ENCODE results near the gene DNMT3A. TPM values are rescaled to one million over a fixed set of nuclear protein-coding genes. Genes with fewer than 3 reads are reported as not detected.

Gene DNMT3A
- total RNA-seq, 4 donors from 2014 or later, result 16.1 to 33.7 (median 21.0) TPM

DNA sequence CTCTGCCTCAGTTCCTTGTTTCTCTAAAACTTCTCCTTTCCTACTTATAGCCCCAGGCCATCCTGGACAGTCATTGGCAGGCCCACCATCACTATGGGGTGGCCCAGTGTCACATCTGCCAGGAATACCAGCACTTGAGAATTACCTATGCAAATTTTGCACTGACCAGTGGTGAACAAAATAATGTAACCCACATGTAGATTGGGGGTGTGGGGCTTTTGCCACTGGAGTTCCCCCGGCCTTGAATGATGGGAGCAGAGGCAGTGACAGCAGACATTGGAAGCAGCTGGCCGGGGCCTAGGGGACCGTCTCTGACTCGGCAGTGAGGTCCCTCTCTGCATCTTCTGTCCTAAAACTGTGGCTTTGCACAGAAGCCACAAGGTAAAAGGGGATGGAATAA, 24.9 kb upstream of the DNMT3A start:
- H3K36me3 ChIP-seq, result no peaks in the 10 kb centered on the region
- H3K27ac ChIP-seq, result no peak overlapping the region
- TF ChIP-seq EP300 (IDR thresholded peaks at IDR 0.05; ENCODE audit: low read depth), result no peak
- no peak for TF ChIP-seq POLR2AphosphoS5 (IDR thresholded peaks at IDR 0.05)
- no peak for TF ChIP-seq CTCF (IDR thresholded peaks at IDR 0.05)
- H3K4me3 ChIP-seq, result no peak overlapping the region
- intact Hi-C loops (cut with DNase I; ENCODE audit: low total_unique reads), result loop anchor here (10.0 kb wide), 1 partner anchor 158 kb away; no protein-coding TSS in a partner anchor
- peaks cover 2 to 11% (median 9%) of the 10 kb centered on the region in 4 donors for H3K4me1 ChIP-seq
- H3K9me3 ChIP-seq, result no peaks in the 10 kb centered on the region
- in situ Hi-C loops (cut with MboI; ENCODE audit: low pct_ligation_motif_present in 1 of 4, low pct_unique_long_range_greater_than_20kb in 1 of 4, low sequenced_read_pairs in 3 of 4), result loop anchor here in 2 of 4 donors (25.0 kb wide), 1 partner anchor 146 kb away; no protein-coding TSS in a partner anchor
- 87% methylated on average over 4 of the region's 4 CpGs; no CpG with 5 or more reads in 1 of the 2 donors for WGBS, 2 donors (ENCODE audit: low coverage in 1 of 2)
- no peaks in the 10 kb centered on the region for H3K27me3 ChIP-seq
- DNase-seq, result no peak

- Histone ChIP-seq H3K4me1 (peaks cover 3 to 13% (median 10%) of the 10 kb centered on the region in 4 donors), H3K9me3 (no peaks in the 10 kb centered on the region), H3K27ac (no peak overlapping the region), H3K36me3 (no peaks in the 10 kb centered on the region), H3K4me3 (no peak overlapping the region), H3K27me3 (no peaks in the 10 kb centered on the region)
- in situ Hi-C loops (cut with MboI; ENCODE audit: low pct_ligation_motif_present in 1 of 4, low pct_unique_long_range_greater_than_20kb in 1 of 4, low sequenced_read_pairs in 3 of 4) (loop anchor here in 2 of 4 donors (25.0 kb wide), 1 partner anchor 147 kb away; no protein-coding TSS in a partner anchor), intact Hi-C loops (cut with DNase I; ENCODE audit: low total_unique reads) (loop anchor here (10.0 kb wide), 1 partner anchor 160 kb away; no protein-coding TSS in a partner anchor)
- TF ChIP-seq POLR2AphosphoS5 (IDR thresholded peaks at IDR 0.05), result no peak
- TF ChIP-seq CTCF (IDR thresholded peaks at IDR 0.05), result no peak
- TF ChIP-seq POLR2A (IDR thresholded peaks at IDR 0.05), result no peak
- TF ChIP-seq EP300 (IDR thresholded peaks at IDR 0.05; ENCODE audit: low read depth), result no peak
- 49 to 67% methylated on average over 1 to 5 of the region's 5 CpGs for WGBS, 2 donors (ENCODE audit: low coverage in 1 of 2)
- no peak for DNase-seq
Observed at GRCh38 chr2:25365241-25365640, 23.5 kb upstream of the DNMT3A start.

DNA sequence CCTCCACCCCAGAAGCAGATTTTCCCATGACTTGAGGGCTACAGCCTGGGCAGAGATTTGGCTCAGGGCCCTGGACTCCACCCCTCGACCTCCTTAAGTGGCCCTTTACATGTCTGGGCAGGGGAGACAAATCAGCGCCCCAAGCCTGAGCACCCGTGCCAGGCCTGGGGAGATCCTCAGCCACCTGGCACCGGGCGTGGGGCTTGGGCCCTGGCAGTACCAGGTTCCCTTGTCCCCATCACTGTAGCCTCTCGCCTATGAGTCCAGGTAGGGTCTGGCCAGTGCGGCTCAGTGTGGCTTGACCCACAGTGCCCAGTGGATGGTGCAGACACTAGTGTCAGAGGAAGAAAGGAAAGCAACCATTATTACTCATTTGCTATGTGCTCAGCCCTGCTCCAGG, 22.0 kb upstream of the DNMT3A start:
- DNase-seq, result no peak
- H3K4me1 ChIP-seq, result peaks cover 3 to 13% (median 10%) of the 10 kb centered on the region in 4 donors
- H3K27ac ChIP-seq, result no peak overlapping the region
- H3K4me3 ChIP-seq, result no peak overlapping the region
- H3K9me3 ChIP-seq, result no peaks in the 10 kb centered on the region
- intact Hi-C loops (cut with DNase I; ENCODE audit: low total_unique reads) (loop anchor here (10.0 kb wide), 1 partner anchor 161 kb away; no protein-coding TSS in a partner anchor), in situ Hi-C loops (cut with MboI; ENCODE audit: low pct_ligation_motif_present in 1 of 4, low pct_unique_long_range_greater_than_20kb in 1 of 4, low sequenced_read_pairs in 3 of 4) (loop anchor here in 2 of 4 donors (25.0 kb wide), 1 partner anchor 149 kb away; no protein-coding TSS in a partner anchor)
- H3K27me3 ChIP-seq, result no peaks in the 10 kb centered on the region
- no peaks in the 10 kb centered on the region for H3K36me3 ChIP-seq
- TF ChIP-seq POLR2A (IDR thresholded peaks at IDR 0.05), result no peak
- TF ChIP-seq EP300 (IDR thresholded peaks at IDR 0.05; ENCODE audit: low read depth), result no peak
- no peak for TF ChIP-seq CTCF (IDR thresholded peaks at IDR 0.05)
- TF ChIP-seq POLR2AphosphoS5 (IDR thresholded peaks at IDR 0.05), result no peak
- WGBS, 2 donors (ENCODE audit: low coverage in 1 of 2), result 96% methylated on average over 4 of the region's 7 CpGs; no CpG with 5 or more reads in 1 of the 2 donors

DNA sequence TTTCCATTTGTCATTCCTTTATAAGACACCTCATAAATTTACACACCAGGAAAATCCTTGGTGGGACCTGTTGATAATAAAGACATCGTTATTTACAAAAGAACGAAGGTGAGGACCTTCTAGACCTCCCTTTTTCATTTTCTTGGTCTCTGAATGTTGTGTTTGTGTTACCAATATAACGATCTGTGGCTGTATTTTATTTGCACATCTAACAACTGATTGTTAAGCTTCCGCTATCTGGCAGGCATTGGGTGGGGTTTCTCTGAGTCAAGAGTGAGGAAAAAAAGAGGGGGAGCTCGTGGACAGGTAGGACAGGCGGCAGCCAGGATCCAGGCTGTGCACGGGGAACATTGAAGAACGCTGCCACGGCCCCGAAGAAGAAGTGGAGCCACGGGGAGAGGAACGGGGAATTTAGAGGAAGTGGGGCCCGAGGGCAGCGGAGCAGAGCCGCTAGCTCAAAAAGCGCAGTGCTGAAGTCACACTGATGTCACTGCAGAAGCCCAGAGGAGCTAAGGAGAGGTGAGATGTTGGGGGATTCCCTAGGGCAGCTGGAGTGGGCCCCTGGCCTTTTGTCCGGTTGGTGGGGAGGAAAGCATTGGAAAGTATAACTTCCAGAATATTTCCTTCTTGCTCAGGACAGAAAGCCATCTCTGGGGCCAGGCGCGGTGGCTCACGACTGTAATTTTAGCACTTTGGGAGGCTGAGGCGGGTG, 20.9 kb upstream of the DNMT3A start:
- H3K36me3 ChIP-seq, result no peaks in the 10 kb centered on the region
- 3 to 24% methylated on average over 5 to 21 of the region's 21 CpGs for WGBS, 2 donors (ENCODE audit: low coverage in 1 of 2)
- peaks cover 3 to 13% (median 10%) of the 10 kb centered on the region in 4 donors for H3K4me1 ChIP-seq
- intact Hi-C loops (cut with DNase I; ENCODE audit: low total_unique reads), result loop anchor here (10.0 kb wide), 1 partner anchor 162 kb away; no protein-coding TSS in a partner anchor
- in situ Hi-C loops (cut with MboI; ENCODE audit: low pct_ligation_motif_present in 1 of 4, low pct_unique_long_range_greater_than_20kb in 1 of 4, low sequenced_read_pairs in 3 of 4), result loop anchor here in 2 of 4 donors (25.0 kb wide), 1 partner anchor 150 kb away; no protein-coding TSS in a partner anchor
- H3K9me3 ChIP-seq, result no peaks in the 10 kb centered on the region
- peak overlapping the region; percentile 66 to 79 (median 72) for H3K27ac ChIP-seq
- no peaks in the 10 kb centered on the region for H3K27me3 ChIP-seq
- DNase-seq, result peak; percentile 71
- TF ChIP-seq CTCF (IDR thresholded peaks at IDR 0.05) (no peak), POLR2AphosphoS5 (IDR thresholded peaks at IDR 0.05) (peak in 1 of 3 donors; percentile 26)
- H3K4me3 ChIP-seq, result peak overlapping the region; percentile 8 to 48 (median 28)
